Testis (tissue), 2 donors: ENCODE results near the gene TCF3.
A peak's percentile ranks its signal among the peaks of the same experiment; 100 is the strongest.

Experiments
- CTCF ChIP-seq, 3 experiments: fragments of 450-650 bp in 2 of 3; fragments of 200-600 bp in 1 of 3; sonication (generic) in 1 of 3; IDR thresholded peaks; one replicate each; pipeline ENCODE4 v1.5.1; 2016 to 2019; ENCODE audit warnings: antibody characterized with exemption in 3 of 3, mild to moderate bottlenecking in 2 of 3, moderate library complexity in 1 of 3
- POLR2A ChIP-seq: fragments of 450-650 bp; IDR thresholded peaks from one replicate; pipeline ENCODE4 v1.6.1; 2017; ENCODE audit warnings: antibody characterized with exemption, mild to moderate bottlenecking, moderate library complexity

- TF ChIP-seq CTCF (IDR thresholded peaks at IDR 0.05) (peak in 2 of 3 experiments; percentile 46 to 54), POLR2A (no peak)
These were observed 28.0 kb downstream of the TCF3 start for GRCh38 chr19:1624458-1624857.
